ENCODE results near the gene IKZF3. TPM values are rescaled to one million over a fixed set of nuclear protein-coding genes. Genes with fewer than 3 reads are reported as not detected.

IKZF3 gene
- total RNA-seq, 1 donor from 2014 or later = 0.67 TPM

- no peak for TF ChIP-seq CTCF (IDR thresholded peaks at IDR 0.05; ENCODE audit: unreplicated experiment)
- Mint-ChIP-seq H3K27ac (peak overlapping the region; percentile 55), H3K4me1 (peaks cover 28% of the 10 kb centered on the region), H3K36me3 (no peaks in the 10 kb centered on the region), H3K9me3 (no peaks in the 10 kb centered on the region), H3K4me3 (no peak overlapping the region), H3K27me3 (ENCODE audit: low read depth) (peaks cover 2% of the 10 kb centered on the region)
- DNase-seq (ENCODE audit: low spot score in 2 of 2, unreplicated experiment in 2 of 2) = no peak
Measured at GRCh38 chr17:39801055-39801454, 63.1 kb downstream of the IKZF3 start.

- Mint-ChIP-seq H3K27ac (peak overlapping the region; percentile 55), H3K36me3 (no peaks in the 10 kb centered on the region), H3K4me1 (peaks cover 24% of the 10 kb centered on the region), H3K4me3 (no peak overlapping the region), H3K9me3 (no peaks in the 10 kb centered on the region), H3K27me3 (ENCODE audit: low read depth) (peaks cover 2% of the 10 kb centered on the region)
- DNase-seq (ENCODE audit: low spot score in 2 of 2, unreplicated experiment in 2 of 2) = no peak
- no peak for TF ChIP-seq CTCF (IDR thresholded peaks at IDR 0.05; ENCODE audit: unreplicated experiment)
Measured at GRCh38 chr17:39800540-39800939, 63.6 kb downstream of the IKZF3 start.

GRCh38 chr17:39799395-39799794 is 64.7 kb downstream of the IKZF3 start:
- Mint-ChIP-seq H3K4me1 (peaks cover 17% of the 10 kb centered on the region), H3K27me3 (ENCODE audit: low read depth) (peaks cover 2% of the 10 kb centered on the region), H3K27ac (no peak overlapping the region), H3K9me3 (no peaks in the 10 kb centered on the region), H3K36me3 (no peaks in the 10 kb centered on the region), H3K4me3 (no peak overlapping the region)
- no peak for TF ChIP-seq CTCF (IDR thresholded peaks at IDR 0.05; ENCODE audit: unreplicated experiment)
- no peak for DNase-seq (ENCODE audit: low spot score in 2 of 2, unreplicated experiment in 2 of 2)

- H3K27ac Mint-ChIP-seq = no peak overlapping the region
- H3K4me3 Mint-ChIP-seq = no peak overlapping the region
- peaks cover 11% of the 10 kb centered on the region for H3K4me1 Mint-ChIP-seq
- no peak for DNase-seq (ENCODE audit: low spot score in 2 of 2, unreplicated experiment in 2 of 2)
- H3K27me3 Mint-ChIP-seq (ENCODE audit: low read depth) = peaks cover 2% of the 10 kb centered on the region
- TF ChIP-seq CTCF (IDR thresholded peaks at IDR 0.05; ENCODE audit: unreplicated experiment) = no peak
- no peaks in the 10 kb centered on the region for H3K36me3 Mint-ChIP-seq
- H3K9me3 Mint-ChIP-seq = no peaks in the 10 kb centered on the region
Measured at GRCh38 chr17:39794249-39794970, 69.7 kb downstream of the IKZF3 start.

- no peak overlapping the region for H3K27ac Mint-ChIP-seq
- no peaks in the 10 kb centered on the region for H3K36me3 Mint-ChIP-seq
- H3K27me3 Mint-ChIP-seq (ENCODE audit: low read depth) = peaks cover 2% of the 10 kb centered on the region
- no peak overlapping the region for H3K4me3 Mint-ChIP-seq
- no peak for DNase-seq (ENCODE audit: low spot score in 2 of 2, unreplicated experiment in 2 of 2)
- H3K4me1 Mint-ChIP-seq = peaks cover 9% of the 10 kb centered on the region
- H3K9me3 Mint-ChIP-seq = no peaks in the 10 kb centered on the region
- no peak for TF ChIP-seq CTCF (IDR thresholded peaks at IDR 0.05; ENCODE audit: unreplicated experiment)
Measured at GRCh38 chr17:39793301-39793872, 70.7 kb downstream of the IKZF3 start.

Measured in mesothelial cell of epicardium (in vitro differentiated cells).